GM21825 (cell line): ENCODE results near the gene SLC22A13.
"Not testable (repeated sequence)": the region's sequence is repeated elsewhere in the genome, so short reads cannot be mapped to it uniquely, and the experiment has no call there.

ENCODE experiments used
- ATAC-seq: cut with Tn5 transposase; IDR thresholded peaks from one replicate; pipeline ENCODE4 v1.9.1; 2021; ENCODE audit warnings: mild to moderate bottlenecking, moderate library complexity; ENCODE audit not compliant: unreplicated experiment

The SLC22A13 gene, protein sequence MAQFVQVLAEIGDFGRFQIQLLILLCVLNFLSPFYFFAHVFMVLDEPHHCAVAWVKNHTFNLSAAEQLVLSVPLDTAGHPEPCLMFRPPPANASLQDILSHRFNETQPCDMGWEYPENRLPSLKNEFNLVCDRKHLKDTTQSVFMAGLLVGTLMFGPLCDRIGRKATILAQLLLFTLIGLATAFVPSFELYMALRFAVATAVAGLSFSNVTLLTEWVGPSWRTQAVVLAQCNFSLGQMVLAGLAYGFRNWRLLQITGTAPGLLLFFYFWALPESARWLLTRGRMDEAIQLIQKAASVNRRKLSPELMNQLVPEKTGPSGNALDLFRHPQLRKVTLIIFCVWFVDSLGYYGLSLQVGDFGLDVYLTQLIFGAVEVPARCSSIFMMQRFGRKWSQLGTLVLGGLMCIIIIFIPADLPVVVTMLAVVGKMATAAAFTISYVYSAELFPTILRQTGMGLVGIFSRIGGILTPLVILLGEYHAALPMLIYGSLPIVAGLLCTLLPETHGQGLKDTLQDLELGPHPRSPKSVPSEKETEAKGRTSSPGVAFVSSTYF

DNA sequence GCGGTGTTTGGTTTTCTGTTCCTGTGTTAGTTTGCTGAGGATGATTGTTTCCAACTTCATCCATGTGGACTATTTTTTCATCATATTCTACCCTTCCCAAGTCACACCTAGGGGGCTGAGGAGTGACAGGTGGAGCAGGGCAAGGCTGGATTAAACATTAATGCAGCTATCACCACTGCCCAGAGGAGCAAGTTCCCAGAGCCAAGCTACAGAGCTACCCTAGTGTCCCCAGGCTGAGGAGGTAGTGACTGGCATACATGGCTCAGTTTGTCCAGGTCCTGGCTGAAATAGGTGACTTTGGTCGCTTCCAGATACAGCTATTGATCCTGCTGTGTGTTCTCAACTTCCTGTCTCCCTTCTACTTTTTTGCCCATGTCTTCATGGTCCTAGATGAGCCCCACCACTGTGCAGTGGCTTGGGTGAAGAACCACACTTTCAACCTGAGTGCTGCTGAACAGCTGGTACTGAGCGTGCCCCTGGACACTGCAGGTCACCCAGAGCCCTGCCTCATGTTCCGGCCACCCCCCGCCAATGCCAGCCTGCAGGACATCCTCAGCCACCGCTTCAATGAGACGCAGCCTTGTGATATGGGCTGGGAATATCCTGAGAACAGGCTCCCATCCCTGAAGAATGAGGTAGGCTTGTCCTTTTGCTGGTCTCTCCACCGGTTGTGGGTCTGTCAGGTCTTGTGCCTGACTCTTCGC lies at the start of gene SLC22A13:
Gene SLC22A13 (plus strand): TSS at position 209 of the 704 bp plus-strand sequence. CDS start 49 bp downstream, at position 258.
- ATAC-seq, result no peak

DNA sequence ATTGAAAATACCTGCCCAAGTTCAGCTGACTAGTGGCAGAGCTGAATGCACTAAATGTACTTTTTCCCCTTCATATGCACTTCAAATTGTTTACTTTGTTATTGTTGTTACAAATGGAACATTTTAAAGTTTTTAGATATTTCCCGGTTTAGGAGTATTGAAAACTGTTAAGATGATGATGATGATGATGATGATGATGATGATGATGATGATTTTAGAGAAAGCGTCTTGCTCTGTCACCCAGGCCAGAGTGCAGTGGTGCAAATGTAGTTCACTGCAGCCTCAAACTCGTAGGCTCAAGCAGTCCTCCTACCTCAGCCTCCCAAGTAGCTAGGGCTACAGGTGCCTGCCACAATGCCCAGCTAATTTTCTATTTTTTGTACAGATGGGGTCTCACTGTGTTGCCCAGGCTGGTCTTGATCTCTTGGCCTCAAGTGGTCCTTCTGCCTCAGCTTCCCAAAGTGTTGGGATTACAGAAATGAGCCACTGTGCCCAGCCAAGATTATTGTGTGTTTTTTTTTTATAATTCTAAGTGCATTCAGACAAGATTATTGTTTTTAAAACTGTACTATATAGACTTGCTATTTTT lies 45.9 kb upstream of the SLC22A13 start:
- ATAC-seq, result no peak

DNA sequence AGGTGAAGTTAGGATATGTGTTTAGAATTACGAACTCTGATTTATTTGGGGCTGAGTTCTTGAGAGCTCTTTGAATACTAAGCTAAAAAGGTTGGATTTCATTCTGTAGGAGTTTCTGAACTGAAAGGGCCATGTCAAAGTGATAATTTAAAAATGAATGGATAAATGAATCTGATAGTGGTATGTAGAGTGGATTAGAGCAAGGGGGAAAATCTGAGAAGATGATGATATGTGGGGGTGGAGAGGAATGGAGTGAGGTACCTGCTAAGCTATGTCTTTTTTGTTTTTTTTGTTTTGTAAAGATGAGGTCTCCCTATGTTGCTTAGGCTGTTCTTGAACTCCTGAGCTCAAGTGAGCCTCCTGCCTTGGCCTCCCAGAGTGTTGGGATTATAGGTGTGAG lies 44.6 kb upstream of the SLC22A13 start:
- ATAC-seq, result no peak

DNA sequence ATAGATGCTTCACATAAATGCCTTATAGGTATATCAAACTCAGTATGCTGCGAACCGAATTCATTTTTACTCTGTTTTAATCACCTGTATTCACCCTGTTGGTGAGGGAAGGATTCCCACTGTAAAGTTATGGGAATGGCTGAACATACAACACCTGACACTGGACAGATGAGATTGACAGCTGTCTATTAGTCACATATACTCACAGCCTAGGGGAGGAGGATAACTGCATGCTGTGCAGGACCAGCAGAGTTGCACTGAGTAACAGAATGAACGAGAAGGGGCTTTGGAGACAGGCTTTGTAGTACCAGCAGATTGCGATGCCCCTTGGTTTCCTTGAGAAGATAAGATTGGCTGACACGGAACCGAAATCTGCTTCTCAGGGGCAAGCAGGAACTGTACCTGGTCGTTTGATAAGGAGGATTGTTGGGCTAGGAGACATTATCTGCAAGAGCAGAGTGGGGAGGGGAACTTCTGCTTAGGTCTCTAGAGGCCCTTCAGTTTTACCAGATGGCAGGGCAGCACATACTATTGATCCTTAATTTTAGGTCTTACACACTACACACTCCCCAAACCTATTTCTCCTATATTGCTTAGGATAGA lies 43.5 kb upstream of the SLC22A13 start:
- ATAC-seq, result no peak

DNA sequence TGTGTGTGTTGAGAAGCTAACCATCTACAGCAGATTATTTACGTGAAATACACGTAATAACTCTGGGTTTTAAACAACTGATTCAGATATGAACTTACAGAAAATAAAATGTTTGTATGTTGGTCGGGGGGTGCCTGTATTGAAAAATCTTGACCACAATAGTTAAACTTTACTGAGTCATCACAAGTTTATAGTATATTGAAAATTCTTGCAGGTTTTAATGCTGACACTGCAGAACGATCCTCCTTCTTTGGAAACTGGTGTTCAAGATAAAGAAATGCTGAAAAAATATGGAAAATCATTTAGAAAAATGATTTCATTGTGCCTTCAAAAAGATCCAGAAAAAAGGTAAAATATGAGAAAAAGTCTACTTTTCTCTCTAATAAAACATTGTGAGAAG lies 41.3 kb upstream of the SLC22A13 start:
- no peak for ATAC-seq

DNA sequence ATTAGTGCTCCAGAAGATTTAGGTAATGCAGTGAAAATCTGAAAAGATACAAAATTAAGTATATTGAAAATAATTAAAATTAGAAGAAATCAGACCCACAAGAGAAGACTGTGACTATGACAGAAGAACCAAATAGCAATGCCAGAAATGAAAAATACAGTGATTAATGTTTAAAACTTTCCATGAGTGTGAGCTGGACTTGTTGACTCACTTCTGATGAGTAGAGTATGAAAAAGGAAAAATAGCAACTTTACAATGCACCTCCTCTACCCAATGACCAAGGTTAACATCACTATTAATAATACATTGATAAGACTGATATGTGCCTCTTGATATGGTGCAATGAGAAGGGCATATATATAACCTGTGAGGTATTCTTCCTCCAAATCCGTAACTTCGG lies 39.3 kb upstream of the SLC22A13 start:
- ATAC-seq, result no peak

DNA sequence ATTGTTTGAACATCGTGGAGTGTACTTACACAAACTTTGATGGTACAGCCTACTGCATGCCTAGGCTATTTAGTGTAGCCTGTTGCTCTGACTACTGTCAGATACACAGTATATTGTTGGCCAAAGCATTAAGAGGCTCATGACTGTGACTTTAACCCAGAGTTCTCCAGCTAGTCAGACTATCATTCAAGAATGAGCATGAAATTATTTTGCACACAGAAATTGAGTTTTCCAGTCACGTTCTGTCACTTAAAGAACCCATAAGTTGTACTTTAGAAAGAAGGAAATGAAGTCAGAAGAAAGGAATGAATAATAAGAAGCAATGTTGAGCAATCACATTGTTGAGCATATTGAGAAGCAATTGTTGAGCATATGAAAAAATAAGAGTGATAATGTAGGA lies 37.6 kb upstream of the SLC22A13 start:
- no peak for ATAC-seq

DNA sequence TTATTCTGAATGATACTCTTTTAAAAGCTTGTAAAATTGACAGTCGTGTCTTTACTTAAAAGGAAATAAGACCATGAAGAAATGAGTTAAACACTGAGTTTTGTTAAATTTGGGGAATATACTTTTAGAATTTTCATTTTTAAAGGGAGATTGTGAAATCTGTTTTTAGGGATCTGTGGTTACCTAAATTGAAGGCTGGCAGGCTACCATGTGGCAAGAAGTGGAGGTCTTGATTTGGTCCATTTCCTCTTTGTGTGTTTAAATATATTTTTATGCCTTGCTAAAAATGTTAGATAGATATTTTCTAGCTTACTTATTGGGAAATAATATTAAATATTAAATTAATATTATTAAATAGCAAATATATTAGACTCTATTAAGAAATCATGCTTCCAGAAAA lies 36.6 kb upstream of the SLC22A13 start:
- no peak for ATAC-seq

DNA sequence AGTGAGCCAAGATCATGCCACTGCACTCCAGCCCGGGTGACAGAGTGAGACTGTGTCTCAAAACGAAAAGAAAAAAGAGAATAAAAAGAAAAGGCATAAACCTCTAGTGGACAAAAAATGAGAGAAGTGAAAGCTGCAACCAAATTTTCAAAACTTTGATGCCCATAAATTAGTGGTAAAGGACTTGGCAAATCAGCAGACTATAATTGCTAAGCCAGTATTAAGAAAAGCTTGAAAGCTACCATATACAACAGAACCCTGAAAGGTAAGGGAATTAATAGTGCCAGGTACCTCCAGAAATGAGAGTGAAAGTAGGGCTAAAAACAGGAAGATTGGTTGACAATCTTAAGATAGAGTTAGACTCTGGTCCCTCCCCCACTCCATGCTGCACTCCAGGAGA lies 32.9 kb upstream of the SLC22A13 start:
- ATAC-seq, result no peak

DNA sequence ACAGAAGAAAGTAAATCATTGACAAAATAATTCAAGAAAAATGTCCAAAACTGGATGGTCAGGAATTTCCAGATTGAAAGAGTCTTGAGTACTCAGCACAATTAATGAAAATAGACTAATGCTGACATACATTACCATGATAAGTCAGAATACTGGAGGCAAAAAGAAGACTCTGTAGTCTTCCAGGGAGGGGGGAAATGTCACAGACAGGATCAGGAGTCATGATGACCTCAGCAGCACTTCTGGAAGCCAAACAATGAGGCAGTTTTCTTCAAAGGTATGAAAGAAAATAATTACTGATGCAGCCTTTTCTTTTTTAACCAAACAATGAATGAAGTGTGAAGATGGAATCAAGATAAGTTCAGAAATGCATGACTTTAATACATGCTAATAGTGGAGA lies 30.1 kb upstream of the SLC22A13 start:
- ATAC-seq, result no peak

DNA sequence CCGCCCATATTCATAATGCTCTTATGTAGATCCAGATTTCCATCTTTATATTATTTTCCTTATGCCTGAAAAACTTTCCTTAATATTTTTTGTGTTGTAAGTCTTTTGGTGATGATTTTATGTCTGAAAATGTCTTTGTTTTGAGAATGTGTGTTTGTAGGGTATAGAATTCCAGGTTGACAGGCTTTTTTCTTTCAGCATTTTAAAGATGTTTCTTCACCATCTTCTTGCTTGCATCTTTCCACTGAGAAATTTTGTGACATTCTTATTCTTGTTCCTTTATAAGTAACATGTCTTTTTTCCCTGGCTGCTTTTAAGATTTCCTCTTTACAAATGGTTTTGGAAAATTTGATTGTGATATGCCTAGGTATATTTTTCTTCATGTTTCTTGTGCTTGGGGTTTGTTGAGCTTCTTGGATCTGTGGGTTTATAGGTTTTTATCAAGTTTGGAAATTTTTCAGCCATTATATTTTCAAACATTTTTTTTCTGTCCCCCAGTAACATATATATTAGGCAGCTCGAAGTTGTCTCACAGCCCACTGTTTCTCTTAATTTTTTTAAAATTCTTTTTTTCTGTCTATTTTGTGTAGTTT lies 27.1 kb upstream of the SLC22A13 start:
- no peak for ATAC-seq

DNA sequence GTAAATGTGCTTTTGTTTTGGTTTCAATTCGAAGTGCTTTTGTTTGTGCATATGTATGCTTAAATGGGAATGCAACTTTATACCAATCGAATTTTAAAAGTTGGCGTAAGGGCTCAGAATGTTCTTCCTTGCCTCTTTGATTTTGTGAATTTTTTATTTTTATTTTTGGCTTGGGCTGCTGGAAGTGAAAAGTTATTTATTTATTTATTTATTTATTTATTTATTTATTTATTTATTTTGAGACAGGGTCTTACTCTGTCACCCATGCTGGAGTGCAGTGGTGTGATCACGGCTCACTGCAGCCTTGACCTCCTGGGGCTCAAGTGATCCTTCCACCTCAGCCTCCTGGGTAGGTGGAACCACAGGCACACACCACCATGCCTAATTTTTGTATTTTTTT lies 22.8 kb upstream of the SLC22A13 start:
- not testable (repeated sequence) for ATAC-seq

DNA sequence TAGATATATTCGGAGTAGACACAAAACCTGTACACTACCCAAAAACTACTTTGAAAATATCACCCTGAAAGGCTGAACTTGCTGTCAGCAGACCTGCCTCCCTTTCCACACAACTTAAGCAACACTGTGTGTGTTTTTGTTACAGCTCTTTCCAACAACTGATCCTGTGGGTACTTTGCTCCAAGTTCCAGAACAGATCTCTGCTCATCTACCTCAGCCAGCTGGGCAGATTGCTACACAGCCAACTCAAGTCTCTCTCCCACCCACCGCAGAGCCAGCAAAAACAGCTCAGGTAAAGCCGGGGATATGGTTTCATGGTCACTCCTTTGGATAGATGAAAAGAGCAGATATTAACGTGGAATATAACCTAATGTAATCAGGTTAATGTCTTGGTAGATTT lies 19.7 kb upstream of the SLC22A13 start:
- no peak for ATAC-seq

DNA sequence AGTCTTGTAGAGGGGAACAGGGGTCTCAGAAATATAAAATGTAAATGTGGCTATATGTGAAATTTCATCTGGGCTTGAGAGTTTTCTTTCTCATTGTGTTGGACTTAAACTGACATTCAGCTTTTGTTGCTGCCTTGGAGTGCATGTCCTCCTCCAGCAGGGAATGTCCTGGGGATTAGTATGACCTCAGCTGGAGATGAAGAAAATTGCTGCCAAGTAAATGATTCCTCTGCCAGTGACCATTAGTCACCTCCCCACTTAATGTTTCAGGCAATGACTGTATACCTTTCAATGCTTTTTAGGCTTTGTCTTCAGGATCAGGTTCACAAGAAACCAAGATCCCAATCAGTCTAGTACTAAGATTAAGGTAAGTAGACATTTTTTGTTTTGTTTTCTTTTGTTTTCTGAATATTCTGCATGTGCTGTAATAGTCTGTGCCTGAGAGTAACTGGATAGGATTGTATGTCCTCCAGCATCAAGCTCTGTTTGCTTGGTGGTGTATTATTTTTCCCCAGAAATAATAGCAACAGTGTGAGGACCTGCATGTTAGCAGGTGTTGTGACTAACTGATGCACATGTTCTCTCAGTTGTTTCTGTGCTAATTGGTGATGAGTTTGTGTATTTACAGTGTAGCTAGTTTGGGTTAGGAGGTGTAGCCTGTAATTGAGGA lies 18.1 kb upstream of the SLC22A13 start:
- ATAC-seq, result no peak

DNA sequence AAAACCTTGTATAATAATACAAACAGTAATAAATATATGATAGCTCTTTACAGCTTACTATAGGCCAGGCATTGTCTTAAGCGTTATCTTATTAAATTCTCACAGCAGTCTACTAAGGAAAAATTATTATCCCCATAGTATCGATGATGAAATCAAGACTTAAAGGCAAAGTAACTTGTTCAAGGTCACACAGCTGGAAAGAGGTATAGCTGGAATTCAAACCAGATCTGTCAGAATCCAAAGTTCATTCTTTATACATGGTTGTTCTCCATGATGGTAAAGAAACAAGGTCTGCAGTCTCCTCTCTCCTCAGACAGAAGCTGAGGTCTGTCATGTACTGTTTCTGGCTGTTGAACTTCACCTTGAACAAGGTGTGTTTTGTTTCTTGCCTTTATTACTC lies 15.4 kb upstream of the SLC22A13 start:
- no peak for ATAC-seq

DNA sequence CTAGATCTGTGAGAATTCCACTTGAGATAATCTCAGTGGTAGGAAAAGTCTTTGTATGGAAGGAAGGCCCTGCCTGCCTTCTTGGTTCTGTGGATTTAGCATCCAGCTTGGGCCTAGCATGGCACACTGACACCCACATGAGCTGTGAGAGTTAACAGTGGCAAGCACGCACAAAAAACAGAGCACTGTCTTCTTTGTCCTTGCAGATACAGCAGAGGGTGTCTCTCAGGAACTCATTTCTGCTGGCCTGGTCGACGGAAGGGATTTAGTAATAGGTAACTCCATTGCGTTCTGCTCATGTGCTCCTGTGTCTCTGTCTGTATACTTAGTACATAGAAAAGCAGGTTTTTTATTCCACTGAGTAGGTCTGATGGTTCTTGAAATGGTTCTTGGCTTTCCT lies 14.4 kb upstream of the SLC22A13 start:
- no peak for ATAC-seq

DNA sequence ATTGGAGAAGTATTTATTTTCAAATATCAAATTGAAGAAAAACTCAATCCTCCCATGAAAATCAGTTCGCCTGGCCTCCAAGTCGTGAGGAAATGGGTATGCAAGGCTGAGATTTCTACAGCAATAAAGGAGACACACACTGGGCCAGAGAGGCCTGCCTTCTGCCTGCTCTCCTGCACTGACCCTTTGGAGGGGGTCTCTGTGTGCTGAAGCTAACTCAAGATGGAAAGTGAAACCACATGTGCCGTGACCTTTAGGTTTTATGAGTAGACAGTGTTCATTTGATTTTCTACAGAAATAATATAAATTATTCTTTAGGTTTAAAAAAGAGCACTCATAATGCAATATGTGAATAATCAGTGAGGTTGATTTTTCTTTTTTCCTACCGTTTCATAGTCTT lies 11.9 kb upstream of the SLC22A13 start:
- ATAC-seq, result no peak

DNA sequence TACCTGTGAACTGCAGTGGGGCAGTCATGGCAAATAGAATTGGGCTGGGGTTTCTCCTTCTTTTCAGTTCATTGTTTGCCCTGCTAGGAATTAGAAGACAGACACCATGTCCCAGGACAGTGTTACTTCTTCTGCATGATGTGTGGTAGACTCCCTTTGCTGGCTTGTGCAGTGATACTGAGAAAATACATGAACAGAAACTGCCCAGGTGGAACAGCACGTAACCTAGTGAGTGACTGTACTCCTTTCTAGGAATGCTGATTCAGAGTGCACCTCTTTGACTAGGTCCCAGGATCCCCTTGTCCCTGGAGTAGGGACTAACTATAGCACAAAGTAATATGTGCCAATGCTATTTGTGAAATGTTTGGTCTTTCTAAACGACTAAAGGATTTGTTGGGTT lies 10.7 kb upstream of the SLC22A13 start:
- ATAC-seq, result no peak

DNA sequence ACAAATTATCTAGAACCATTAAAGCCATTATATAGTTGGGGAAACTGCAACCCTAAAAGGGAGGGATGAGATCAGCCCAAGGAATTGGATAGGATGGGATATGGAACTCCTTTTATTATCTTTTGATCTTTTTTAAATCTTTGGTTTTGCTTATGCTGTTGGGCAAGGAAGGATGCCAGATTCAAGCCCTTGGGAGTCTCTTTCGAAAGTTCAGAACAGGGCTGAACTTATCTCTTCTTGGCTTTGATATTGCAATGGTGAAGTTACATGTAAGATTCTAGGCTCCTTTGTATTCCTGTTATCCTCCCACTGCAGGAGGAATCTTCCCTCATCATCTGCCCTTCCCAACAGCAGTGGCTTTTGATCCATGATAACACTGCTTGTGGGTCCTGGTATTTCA lies 10.0 kb upstream of the SLC22A13 start:
- ATAC-seq, result no peak

DNA sequence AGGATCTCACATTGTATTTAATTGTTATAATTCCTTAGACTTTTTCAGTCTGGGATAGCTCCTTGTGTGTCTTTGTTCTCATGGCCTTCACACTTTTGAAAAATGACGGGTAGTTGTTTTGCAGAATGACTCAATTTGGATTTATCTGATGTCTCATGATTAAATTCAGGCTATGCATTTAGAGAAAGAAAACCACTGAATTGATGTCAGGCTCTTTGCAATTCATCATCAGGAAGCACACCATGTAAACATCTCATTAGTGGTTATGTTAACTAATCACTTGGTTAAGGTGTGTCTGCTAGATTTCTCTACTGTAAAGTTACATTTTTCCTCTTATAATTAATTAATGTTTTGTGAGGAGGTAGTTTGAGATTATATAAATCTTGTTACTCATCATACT lies 8.0 kb upstream of the SLC22A13 start:
- ATAC-seq, result no peak
